Caco-2 (cell line): ENCODE results near the gene PPP4R4. TPM values are rescaled to one million over a fixed set of nuclear protein-coding genes. Genes with fewer than 3 reads are reported as not detected.

Experiments
- BruUV-seq: library from RNA; stranded (reverse); fragments of 400-500 nt; replicated peaks from 2 replicates; lab custom pipeline; 2021; lab: Mats Ljungman, UMichigan
- CTCF ChIA-PET: fragments of 300-600 bp; sonication (Branson Sonifier 250); formaldehyde crosslinking; loops from one replicate; lab custom pipeline; 2022; ENCODE audit warnings: antibody characterized with exemption; lab: Charles Lee
- POLR2A ChIA-PET: fragments of 300-600 bp; sonication (Branson Sonifier 250); formaldehyde crosslinking; loops from one replicate; lab custom pipeline; 2022; ENCODE audit warnings: antibody characterized with exemption; lab: Charles Lee
- DNase-seq, 2 experiments: peaks; one replicate each; pipeline versions ENCODE4 v3.0.0 to v3.0.0-alpha.2; 2020 to 2022
- H3K27me3 ChIP-seq: replicated peaks from 2 replicates; pipeline ENCODE4 v1.6.0; 2011; ENCODE audit warnings: low read length; ENCODE audit not compliant: control insufficient read depth, insufficient read depth
- H3K36me3 ChIP-seq: 2 replicates; pipeline ENCODE4 v1.5.1; 2011; ENCODE audit warnings: low read length; ENCODE audit not compliant: control insufficient read depth, insufficient read depth
- H3K4me1 ChIP-seq: fragments of 250-450 bp; sonication (Bioruptor Pico); 2 replicates; pipeline ENCODE4 v1.5.1; 2020; ENCODE audit warnings: mild to moderate bottlenecking
- H3K4me3 ChIP-seq: 2 replicates; pipeline ENCODE4 v1.5.1; 2011; ENCODE audit warnings: low read depth, mild to moderate bottlenecking, control low read depth, low read length
- H3K9me3 ChIP-seq: fragments of 250-450 bp; sonication (Bioruptor Pico); 2 replicates; pipeline ENCODE4 v1.5.1; 2020; ENCODE audit warnings: mild to moderate bottlenecking, moderate library complexity
- H3K27ac Mint-ChIP-seq: one replicate; pipeline ENCODE4 v1.8.0; 2022; ENCODE audit warnings: mixed read lengths; ENCODE audit not compliant: unreplicated experiment
- H3K27me3 Mint-ChIP-seq: one replicate; pipeline ENCODE4 v1.8.0; 2022; ENCODE audit warnings: mixed read lengths; ENCODE audit not compliant: insufficient read depth, unreplicated experiment
- H3K36me3 Mint-ChIP-seq: one replicate; pipeline ENCODE4 v1.8.0; 2022; ENCODE audit warnings: mild to moderate bottlenecking, mixed read lengths; ENCODE audit not compliant: insufficient read depth, unreplicated experiment
- H3K4me1 Mint-ChIP-seq: one replicate; pipeline ENCODE4 v1.8.0; 2022; ENCODE audit warnings: low read depth, mixed read lengths; ENCODE audit not compliant: unreplicated experiment
- H3K4me3 Mint-ChIP-seq: one replicate; pipeline ENCODE4 v1.8.0; 2022; ENCODE audit warnings: mild to moderate bottlenecking, moderate library complexity, mixed read lengths; ENCODE audit not compliant: unreplicated experiment
- H3K9me3 Mint-ChIP-seq: one replicate; pipeline ENCODE4 v1.8.0; 2022; ENCODE audit warnings: mixed read lengths; ENCODE audit not compliant: unreplicated experiment
- CTCF ChIP-seq, 2 experiments: fragments of 200-600 bp in 1 of 2; IDR thresholded peaks; 1 replicate in 1 of 2; 2 replicates in 1 of 2; pipeline versions ENCODE4 v1.5.1 to v1.8.0; 2011 to 2022; ENCODE audit warnings: antibody characterized with exemption in 1 of 2, control low read depth in 1 of 2, inconsistent platforms in 1 of 2, low read depth in 1 of 2, low read length in 1 of 2, mild to moderate bottlenecking in 1 of 2, moderate library complexity in 1 of 2; ENCODE audit not compliant: insufficient read depth in 1 of 2, severe bottlenecking in 1 of 2, unreplicated experiment in 1 of 2
- intact Hi-C: fragments of 100-400 bp; cut with micrococcal nuclease; formaldehyde crosslinking; loops from one replicate; pipeline ENCODE4 v1.10.0; 2022; ENCODE audit not compliant: unreplicated experiment
- total RNA-seq: library from RNA; stranded (reverse); gene quantifications from 2 replicates; pipeline ENCODE4 v1.2.3, GENCODE V29; 2022

The PPP4R4 gene
- total RNA-seq, 1 experiment from 2014 or later, result 0.20 TPM

GRCh38 chr14:94174604-94175010, 485 bp downstream of the PPP4R4 start:
- H3K27ac Mint-ChIP-seq, result no peak overlapping the region
- no peaks in the 10 kb centered on the region for H3K36me3 Mint-ChIP-seq
- Histone ChIP-seq H3K4me1 (0 out of 2 replicates have a peak, but pooled peaks cover 4% of the 10 kb centered on the region), H3K36me3 (no peaks in the 10 kb centered on the region), H3K4me3 (peak overlapping the region; percentile 42), H3K9me3 (no peaks in the 10 kb centered on the region), H3K27me3 (no peaks in the 10 kb centered on the region)
- peak overlapping the region; percentile 69 for H3K4me3 Mint-ChIP-seq
- no peaks in the 10 kb centered on the region for H3K4me1 Mint-ChIP-seq
- no peaks in the 10 kb centered on the region for H3K9me3 Mint-ChIP-seq
- H3K27me3 Mint-ChIP-seq, result peaks cover 24% of the 10 kb centered on the region
- intact Hi-C loops, result no loop called here
- BruUV-seq, result no TSS peak
- TF ChIP-seq CTCF (IDR thresholded peaks at IDR 0.05; ENCODE audit: insufficient read depth in 1 of 2, low read depth in 1 of 2, low read length in 1 of 2, severe bottlenecking in 1 of 2, unreplicated experiment in 1 of 2), result no peak
- CTCF ChIA-PET, result interaction anchor here (1.0 kb wide), 1 partner anchor 38 kb away, joined by 3 read pairs; no protein-coding TSS in a partner anchor
- DNase-seq, result no peak
- POLR2A ChIA-PET, result interaction anchor here (0.6 kb wide), 1 partner anchor 73 kb away, joined by 4 read pairs; no protein-coding TSS in a partner anchor

DNA sequence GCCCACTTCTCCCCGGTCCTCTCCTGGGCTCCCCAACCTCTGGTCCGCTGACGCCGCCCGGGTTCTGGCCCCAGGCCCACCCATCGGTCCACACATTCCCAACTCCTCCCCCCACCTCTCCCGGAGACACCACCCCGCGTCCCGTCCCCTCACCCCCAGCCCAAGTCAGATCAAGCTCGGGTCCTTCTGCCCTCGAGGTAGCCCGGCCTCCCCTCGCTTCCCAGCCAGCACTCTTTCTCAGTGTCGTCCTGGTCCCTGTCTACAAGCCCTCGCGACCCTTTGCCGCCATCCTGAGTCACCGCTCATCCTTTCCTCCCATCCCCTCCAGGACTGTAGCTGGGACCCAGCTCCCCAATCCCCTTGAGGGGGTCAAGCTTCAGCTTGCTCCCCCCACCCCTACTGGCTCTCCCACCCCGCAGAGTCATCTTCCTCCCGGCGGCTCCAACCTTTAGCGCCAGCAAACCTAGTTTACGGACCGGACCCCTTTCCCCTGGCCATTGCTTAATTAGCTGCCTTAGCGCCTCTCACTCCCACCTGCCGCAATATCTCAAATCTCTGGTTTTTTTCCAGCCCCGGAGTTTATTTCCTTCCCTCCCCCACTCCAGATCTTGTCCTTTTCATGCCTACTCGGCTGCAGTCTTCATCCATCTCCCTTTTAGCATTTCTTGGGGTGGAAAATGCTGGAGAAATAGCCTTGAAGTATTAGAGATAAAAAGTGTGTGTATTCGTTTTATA, 1.1 kb downstream of the PPP4R4 start:
- no peak overlapping the region for H3K27ac Mint-ChIP-seq
- H3K36me3 Mint-ChIP-seq, result no peaks in the 10 kb centered on the region
- POLR2A ChIA-PET, result interaction anchor here (0.6 kb wide), 1 partner anchor 73 kb away, joined by 4 read pairs; no protein-coding TSS in a partner anchor
- no peaks in the 10 kb centered on the region for H3K4me1 Mint-ChIP-seq
- H3K9me3 ChIP-seq, result no peaks in the 10 kb centered on the region
- intact Hi-C loops, result no loop called here
- H3K9me3 Mint-ChIP-seq, result no peaks in the 10 kb centered on the region
- peak overlapping the region; percentile 42 for H3K4me3 ChIP-seq
- peak overlapping the region; percentile 69 for H3K4me3 Mint-ChIP-seq
- no peak for DNase-seq
- H3K36me3 ChIP-seq, result no peaks in the 10 kb centered on the region
- 0 out of 2 replicates have a peak, but pooled peaks cover 4% of the 10 kb centered on the region for H3K4me1 ChIP-seq
- CTCF ChIA-PET, result interaction anchor here (0.6 to 1.0 kb wide), 2 partner anchors 39 to 1275 kb away, joined by 3 to 7 read pairs; no protein-coding TSS in a partner anchor
- no peaks in the 10 kb centered on the region for H3K27me3 ChIP-seq
- BruUV-seq, result no TSS peak
- TF ChIP-seq CTCF (IDR thresholded peaks at IDR 0.05; ENCODE audit: insufficient read depth in 1 of 2, low read depth in 1 of 2, low read length in 1 of 2, severe bottlenecking in 1 of 2, unreplicated experiment in 1 of 2), result no peak
- peaks cover 28% of the 10 kb centered on the region for H3K27me3 Mint-ChIP-seq

- H3K9me3 Mint-ChIP-seq, result no peaks in the 10 kb centered on the region
- no peak overlapping the region for H3K27ac Mint-ChIP-seq
- Histone ChIP-seq H3K4me1 (0 out of 2 replicates have a peak, but pooled peaks cover 4% of the 10 kb centered on the region), H3K9me3 (no peaks in the 10 kb centered on the region), H3K4me3 (no peak overlapping the region), H3K36me3 (no peaks in the 10 kb centered on the region), H3K27me3 (no peaks in the 10 kb centered on the region)
- intact Hi-C loops, result no loop called here
- no TSS peak for BruUV-seq
- H3K27me3 Mint-ChIP-seq, result peaks cover 32% of the 10 kb centered on the region
- no peaks in the 10 kb centered on the region for H3K4me1 Mint-ChIP-seq
- ChIA-PET POLR2A (no interaction called here), CTCF (interaction anchor here (0.6 kb wide), 1 partner anchor 1276 kb away, joined by 7 read pairs; no protein-coding TSS in a partner anchor)
- H3K36me3 Mint-ChIP-seq, result no peaks in the 10 kb centered on the region
- peak overlapping the region; percentile 69 for H3K4me3 Mint-ChIP-seq
- no peak for DNase-seq
- TF ChIP-seq CTCF (IDR thresholded peaks at IDR 0.05; ENCODE audit: insufficient read depth in 1 of 2, low read depth in 1 of 2, low read length in 1 of 2, severe bottlenecking in 1 of 2, unreplicated experiment in 1 of 2), result no peak
Measured at GRCh38 chr14:94175747-94176146, 1.6 kb downstream of the PPP4R4 start.
